Mammary epithelial cell (primary cell): ENCODE results near the gene ARL4A.
"Not testable (repeated sequence)": the region's sequence is repeated elsewhere in the genome, so short reads cannot be mapped to it uniquely, and the experiment has no call there.

Source experiments
- CTCF ChIP-seq, 2 donors: IDR thresholded peaks in 1 of 2; conservative IDR thresholded peaks in 1 of 2; 2 replicates each; pipeline ENCODE4 v1.5.1; 2011 to 2012; ENCODE audit warnings: inconsistent platforms in 2 of 2, low read length in 2 of 2, mild to moderate bottlenecking in 2 of 2, control low read depth in 1 of 2, low read depth in 1 of 2; ENCODE audit not compliant: insufficient read depth in 1 of 2; ENCODE audit errors: extremely low read depth in 1 of 2
- EZH2 ChIP-seq: IDR thresholded peaks from 2 replicates; pipeline ENCODE4 v1.6.1; 2012; ENCODE audit warnings: low read length, inconsistent platforms, borderline replicate concordance

GRCh38 chr7:12660423-12660822 is 27.0 kb upstream of the ARL4A start:
- not testable (repeated sequence) for TF ChIP-seq CTCF (conservative IDR thresholded peaks at IDR 0.05 in 1 of 2, IDR thresholded peaks at IDR 0.05 in 1 of 2; ENCODE audit: extremely low read depth in 1 of 2, insufficient read depth in 1 of 2, low read depth in 1 of 2, low read length in 2 of 2); EZH2
